Astrocyte (in vitro differentiated cells and primary cell): ENCODE data around the gene KRT37. TPM values are rescaled to one million over a fixed set of nuclear protein-coding genes. Genes with fewer than 3 reads are reported as not detected.

Source experiments
- DNase-seq: peaks from one replicate; pipeline ENCODE4 v3.0.0-alpha.2; 2010; ENCODE audit warnings: low read depth
- FAIRE-seq: peaks from 2 replicates; lab custom pipeline; 2011; peaks lifted over from hg19 to GRCh38; lab: Jason Lieb, UNC
- H2AFZ ChIP-seq: 2 replicates; pipeline ENCODE4 v1.6.0; 2012; ENCODE audit warnings: low read depth, low read length, inconsistent platforms
- H3K27ac ChIP-seq: 2 replicates; pipeline ENCODE4 v1.5.1; 2011; ENCODE audit warnings: low read depth, low read length, inconsistent platforms
- H3K27me3 ChIP-seq: 2 replicates; pipeline ENCODE4 v1.6.0; 2011; ENCODE audit warnings: low read length, inconsistent platforms; ENCODE audit not compliant: insufficient read depth
- H3K36me3 ChIP-seq: 2 replicates; pipeline ENCODE4 v1.5.1; 2011; ENCODE audit warnings: low read length, inconsistent platforms; ENCODE audit not compliant: insufficient read depth
- H3K4me1 ChIP-seq: 2 replicates; pipeline ENCODE4 v1.5.1; 2011; ENCODE audit warnings: low read length, inconsistent platforms; ENCODE audit not compliant: insufficient read depth
- H3K4me2 ChIP-seq: 2 replicates; pipeline ENCODE4 v1.6.0; 2012; ENCODE audit warnings: low read length, inconsistent platforms
- H3K4me3 ChIP-seq: 2 replicates; pipeline ENCODE4 v1.5.1; 2011; ENCODE audit warnings: low read depth, mild to moderate bottlenecking, low read length, inconsistent platforms; ENCODE audit not compliant: insufficient read depth
- H3K79me2 ChIP-seq: 2 replicates; pipeline ENCODE4 v1.6.0; 2012; ENCODE audit warnings: mild to moderate bottlenecking, low read length, inconsistent platforms; ENCODE audit not compliant: insufficient read depth
- H3K9ac ChIP-seq: 2 replicates; pipeline ENCODE4 v1.6.0; 2012; ENCODE audit warnings: mild to moderate bottlenecking, low read length, inconsistent platforms
- H3K9me3 ChIP-seq: 2 replicates; pipeline ENCODE4 v1.5.1; 2012; ENCODE audit warnings: low read depth, mild to moderate bottlenecking, low read length, inconsistent platforms; ENCODE audit not compliant: insufficient read depth
- H4K20me1 ChIP-seq: 2 replicates; pipeline ENCODE4 v1.6.0; 2012; ENCODE audit warnings: low read length, inconsistent platforms; ENCODE audit not compliant: insufficient read depth
- H3K27ac Mint-ChIP-seq: one replicate; pipeline ENCODE4 v1.8.0; 2021; ENCODE audit warnings: mild to moderate bottlenecking, mixed read lengths; ENCODE audit not compliant: unreplicated experiment
- H3K27me3 Mint-ChIP-seq: one replicate; pipeline ENCODE4 v1.8.0; 2021; ENCODE audit warnings: low read depth, mixed read lengths; ENCODE audit not compliant: unreplicated experiment
- H3K36me3 Mint-ChIP-seq: one replicate; pipeline ENCODE4 v1.8.0; 2021; ENCODE audit warnings: low read depth, mixed read lengths; ENCODE audit not compliant: unreplicated experiment
- H3K4me1 Mint-ChIP-seq: one replicate; pipeline ENCODE4 v1.8.0; 2021; ENCODE audit warnings: low read depth, mixed read lengths; ENCODE audit not compliant: unreplicated experiment
- H3K4me3 Mint-ChIP-seq: one replicate; pipeline ENCODE4 v1.8.0; 2021; ENCODE audit warnings: mild to moderate bottlenecking, moderate library complexity, mixed read lengths; ENCODE audit not compliant: unreplicated experiment
- H3K9me3 Mint-ChIP-seq: one replicate; pipeline ENCODE4 v1.8.0; 2021; ENCODE audit warnings: mild to moderate bottlenecking, mixed read lengths; ENCODE audit not compliant: unreplicated experiment
- CTCF ChIP-seq: IDR thresholded peaks from 2 replicates; pipeline ENCODE4 v1.5.1; 2011; ENCODE audit warnings: low read depth, mild to moderate bottlenecking, inconsistent platforms, low read length, moderate library complexity; ENCODE audit not compliant: insufficient read depth
- EZH2 ChIP-seq: IDR thresholded peaks from 2 replicates; pipeline ENCODE4 v1.6.1; 2012; ENCODE audit warnings: mild to moderate bottlenecking, low read length, inconsistent platforms; ENCODE audit not compliant: insufficient read depth
- total RNA-seq: library from RNA; stranded (reverse); gene quantifications from 2 replicates; pipeline ENCODE4 v1.2.1, GENCODE V29; 2021

The KRT37 gene
- total RNA-seq, 1 donor from 2014 or later: not detected

- Histone ChIP-seq H3K36me3 (no peaks in the 10 kb centered on the region), H3K4me1 (peaks cover 32% of the 10 kb centered on the region), H3K9ac (no peak overlapping the region), H3K9me3 (no peaks in the 10 kb centered on the region), H2AFZ (no peak overlapping the region), H3K4me3 (no peak overlapping the region), H3K79me2 (no peaks in the 10 kb centered on the region), H3K27ac (no peak overlapping the region), H4K20me1 (no peaks in the 10 kb centered on the region), H3K27me3 (no peaks in the 10 kb centered on the region), H3K4me2 (no peak overlapping the region)
- FAIRE-seq (no peak), DNase-seq (no peak)
- Mint-ChIP-seq H3K9me3 (no peaks in the 10 kb centered on the region), H3K4me3 (no peak overlapping the region), H3K27me3 (peaks cover 17% of the 10 kb centered on the region), H3K27ac (no peak overlapping the region), H3K4me1 (peaks cover 28% of the 10 kb centered on the region), H3K36me3 (no peaks in the 10 kb centered on the region)
- TF ChIP-seq CTCF: no peak
- no peak for TF ChIP-seq EZH2
Measured at GRCh38 chr17:41407226-41407625, 17.2 kb downstream of the KRT37 start.

GRCh38 chr17:41406205-41406604 is 18.2 kb downstream of the KRT37 start:
- H3K4me2 ChIP-seq: no peak overlapping the region
- no peak for TF ChIP-seq EZH2
- H3K36me3 ChIP-seq: no peaks in the 10 kb centered on the region
- H4K20me1 ChIP-seq: no peaks in the 10 kb centered on the region
- H3K9me3 ChIP-seq: no peaks in the 10 kb centered on the region
- FAIRE-seq: no peak
- Mint-ChIP-seq H3K27ac (no peak overlapping the region), H3K36me3 (no peaks in the 10 kb centered on the region), H3K4me3 (no peak overlapping the region), H3K9me3 (no peaks in the 10 kb centered on the region), H3K27me3 (peaks cover 17% of the 10 kb centered on the region), H3K4me1 (peaks cover 31% of the 10 kb centered on the region)
- no peak overlapping the region for H2AFZ ChIP-seq
- H3K9ac ChIP-seq: no peak overlapping the region
- H3K79me2 ChIP-seq: no peaks in the 10 kb centered on the region
- no peak overlapping the region for H3K27ac ChIP-seq
- peaks cover 36% of the 10 kb centered on the region for H3K4me1 ChIP-seq
- H3K4me3 ChIP-seq: no peak overlapping the region
- no peak for DNase-seq
- no peaks in the 10 kb centered on the region for H3K27me3 ChIP-seq

- DNase-seq: peak; percentile 98
- Mint-ChIP-seq H3K9me3 (no peaks in the 10 kb centered on the region), H3K27me3 (peaks cover 9% of the 10 kb centered on the region), H3K4me3 (no peak overlapping the region), H3K27ac (peak overlapping the region; percentile 86), H3K36me3 (no peaks in the 10 kb centered on the region), H3K4me1 (peaks cover 31% of the 10 kb centered on the region)
- Histone ChIP-seq H3K4me3 (no peak overlapping the region), H3K4me2 (peak overlapping the region; percentile 67), H3K79me2 (no peaks in the 10 kb centered on the region), H3K27ac (peak overlapping the region; percentile 92), H3K36me3 (no peaks in the 10 kb centered on the region), H3K9ac (peak overlapping the region; percentile 55), H2AFZ (peak overlapping the region; percentile 28), H3K9me3 (no peaks in the 10 kb centered on the region), H3K4me1 (peaks cover 36% of the 10 kb centered on the region), H4K20me1 (no peaks in the 10 kb centered on the region), H3K27me3 (no peaks in the 10 kb centered on the region)
- FAIRE-seq: peak; percentile 99
- TF ChIP-seq EZH2: no peak
- TF ChIP-seq CTCF: no peak
Measured at GRCh38 chr17:41404024-41404671, 20.2 kb downstream of the KRT37 start.
